A375 (cell line): Measurements from ENCODE around the gene ETV5. TPM values are rescaled to one million over a fixed set of nuclear protein-coding genes. Genes with fewer than 3 reads are reported as not detected.

ENCODE experiments used
- small RNA-seq: library from RNA; depleted of rRNA; stranded (forward); fragments of <200 nt; gene quantifications from one replicate; pipeline ENCODE3, GENCODE V24; 2014
- total RNA-seq: library from RNA; depleted of rRNA; stranded (reverse); fragments of >200 nt; shearing (Covaris generic); gene quantifications from 2 replicates; pipeline ENCODE4 v1.2.3, GENCODE V29; 2014; rRNA removed

ETV5 gene
- 122 and 143 TPM in 2 replicates for total RNA-seq

DNA sequence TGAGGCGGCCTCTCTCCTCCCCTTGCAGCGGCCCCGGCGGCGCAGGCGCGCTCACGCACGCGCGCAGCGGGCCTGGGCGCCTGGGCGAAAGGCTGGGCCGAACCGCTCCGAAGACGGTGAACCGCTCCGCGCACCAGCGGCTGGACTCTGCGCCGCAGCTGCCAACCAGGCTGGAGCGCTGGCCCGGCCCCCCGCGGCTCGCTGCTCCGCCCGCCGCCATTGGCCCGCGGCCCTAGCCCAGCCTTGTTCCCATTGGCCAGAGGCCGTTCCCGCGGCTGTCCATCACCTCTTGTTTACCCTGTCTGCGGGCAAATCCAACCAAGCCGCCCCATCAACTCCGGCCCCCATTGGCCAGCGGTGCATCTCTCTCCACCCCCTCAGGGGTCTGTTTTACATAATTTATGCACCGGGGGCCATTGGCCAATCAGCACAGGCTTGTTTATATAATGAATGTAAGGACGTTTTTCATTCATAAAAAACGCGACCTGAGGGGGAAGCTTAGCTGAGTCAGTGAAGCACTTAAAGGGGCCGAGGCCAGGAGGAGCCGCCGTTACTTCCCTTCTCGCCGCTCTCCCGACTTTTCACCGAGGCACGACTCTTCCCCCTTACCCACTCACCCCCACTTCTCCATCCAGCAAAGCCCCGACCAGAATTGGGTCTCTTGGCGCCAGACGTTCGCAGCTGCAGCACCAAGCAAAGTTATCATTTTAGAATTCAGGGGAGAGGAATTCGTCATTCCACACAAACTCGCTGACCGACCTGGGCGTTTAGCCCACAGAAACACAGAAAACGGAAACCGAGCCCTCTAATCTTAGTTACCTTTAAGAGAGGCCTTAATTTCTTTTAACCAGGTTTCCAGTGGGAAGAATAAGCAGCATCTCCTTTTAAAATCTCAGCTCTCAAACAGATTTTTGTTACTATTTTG is at the start of gene ETV5:
Gene ETV5, minus strand, starts transcription at position 149 of the 925 bp plus-strand sequence. CDS start 3,221 bp downstream, outside the sequence.

Small RNA genes lying within 50 kb of the gene (small RNA-seq; reads per million reads assigned to genes)
- gene RF00017, result not detected

Other genes with a start within 250 kb of the ETV5 start
- gene TRA2B, start 171.1 kb downstream of the ETV5 start, total RNA-seq, result 328 and 352 TPM in 2 replicates